KMS-11 (cell line): ENCODE data around the gene MTM1.

ENCODE experiments used
- H2AFZ ChIP-seq: fragments of 200-600 bp; sonication (generic); 2 replicates; pipeline ENCODE4 v1.6.1; 2016; ENCODE audit warnings: antibody characterized with exemption, mixed run types, low read depth
- H3K27ac ChIP-seq: fragments of 200-600 bp; sonication (generic); 2 replicates; pipeline ENCODE4 v1.6.1; 2016; ENCODE audit warnings: mild to moderate bottlenecking, mixed run types
- H3K27me3 ChIP-seq: fragments of 200-600 bp; sonication (generic); 2 replicates; pipeline ENCODE4 v1.6.1; 2017; ENCODE audit warnings: mild to moderate bottlenecking, low read depth, mixed run types, moderate library complexity; ENCODE audit not compliant: insufficient read depth
- H3K36me3 ChIP-seq: fragments of 200-600 bp; sonication (generic); 2 replicates; pipeline ENCODE4 v1.6.1; 2017; ENCODE audit warnings: mild to moderate bottlenecking, mixed run types; ENCODE audit not compliant: insufficient read depth
- H3K4me1 ChIP-seq: fragments of 200-600 bp; sonication (generic); 2 replicates; pipeline ENCODE4 v1.6.1; 2016; ENCODE audit warnings: mild to moderate bottlenecking, low read depth, mixed run types; ENCODE audit not compliant: poor library complexity, severe bottlenecking
- H3K4me2 ChIP-seq: fragments of 200-600 bp; sonication (generic); 2 replicates; pipeline ENCODE4 v1.7.0; 2016; ENCODE audit warnings: mild to moderate bottlenecking, mixed run types
- H3K4me3 ChIP-seq: fragments of 200-600 bp; sonication (generic); IDR thresholded peaks from 2 replicates; pipeline ENCODE4 v1.6.1; 2017; ENCODE audit warnings: low read depth, low read length, mixed read lengths; ENCODE audit not compliant: insufficient read depth
- H3K79me2 ChIP-seq: fragments of 200-600 bp; sonication (generic); 2 replicates; pipeline ENCODE4 v1.6.1; 2016; ENCODE audit warnings: low read depth, mixed run types; ENCODE audit not compliant: insufficient read depth
- H3K9ac ChIP-seq: fragments of 200-600 bp; sonication (generic); 2 replicates; pipeline ENCODE4 v1.6.1; 2016; ENCODE audit warnings: mild to moderate bottlenecking, mixed run types
- H4K20me1 ChIP-seq: fragments of 200-600 bp; sonication (generic); 2 replicates; pipeline ENCODE4 v1.6.1; 2016; ENCODE audit warnings: mild to moderate bottlenecking, mixed run types; ENCODE audit not compliant: insufficient read depth
- TF ChIP-seq, protein P1 (sequence below): fragments of 200-600 bp; sonication (generic); conservative IDR thresholded peaks from 2 replicates; pipeline ENCODE4 v1.6.1; 2017; ENCODE audit warnings: low read depth, mild to moderate bottlenecking, antibody characterized with exemption, low read length, moderate library complexity, mixed read lengths

MTM1 gene

DNA sequence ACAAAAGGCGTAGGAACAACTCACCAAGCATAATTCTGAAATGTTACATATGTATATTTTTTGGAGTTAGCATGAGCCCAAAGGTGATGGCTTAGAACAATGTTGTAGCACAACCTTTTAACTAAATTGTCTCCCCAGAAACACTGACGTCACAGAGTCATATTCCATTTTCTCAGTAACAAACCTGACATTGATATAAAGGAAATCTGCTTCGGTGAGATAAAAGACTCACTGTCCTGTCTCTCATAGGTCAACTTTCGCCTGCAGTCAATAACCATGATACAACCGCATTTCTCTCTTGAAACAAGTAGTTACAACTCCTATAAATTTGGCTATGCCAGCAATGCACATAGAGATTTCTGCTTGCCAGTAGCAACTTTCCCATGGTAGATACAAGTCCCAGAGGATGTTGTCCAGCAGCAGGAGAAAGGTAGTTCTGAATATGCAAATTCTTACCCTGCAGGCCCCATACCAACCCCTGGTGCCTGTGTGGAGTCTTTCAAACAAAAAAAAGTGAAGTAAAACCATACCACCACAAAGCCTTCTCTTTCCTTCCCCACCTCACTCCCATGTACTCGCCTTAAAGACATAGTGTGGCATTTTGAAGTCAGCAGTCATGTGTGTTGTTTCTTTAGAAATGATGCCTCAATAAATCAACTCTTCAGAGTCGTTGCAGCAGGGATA, 47.9 kb downstream of the MTM1 start:
- Histone ChIP-seq H3K36me3 (no peaks in the 10 kb centered on the region), H3K9ac (no peak overlapping the region), H2AFZ (no peak overlapping the region), H3K79me2 (no peaks in the 10 kb centered on the region), H3K27ac (no peak overlapping the region), H3K4me3 (no peak overlapping the region), H3K4me2 (no peak overlapping the region), H4K20me1 (no peaks in the 10 kb centered on the region), H3K4me1 (no peaks in the 10 kb centered on the region), H3K27me3 (no peaks in the 10 kb centered on the region)
- TF ChIP-seq, protein P1, sequence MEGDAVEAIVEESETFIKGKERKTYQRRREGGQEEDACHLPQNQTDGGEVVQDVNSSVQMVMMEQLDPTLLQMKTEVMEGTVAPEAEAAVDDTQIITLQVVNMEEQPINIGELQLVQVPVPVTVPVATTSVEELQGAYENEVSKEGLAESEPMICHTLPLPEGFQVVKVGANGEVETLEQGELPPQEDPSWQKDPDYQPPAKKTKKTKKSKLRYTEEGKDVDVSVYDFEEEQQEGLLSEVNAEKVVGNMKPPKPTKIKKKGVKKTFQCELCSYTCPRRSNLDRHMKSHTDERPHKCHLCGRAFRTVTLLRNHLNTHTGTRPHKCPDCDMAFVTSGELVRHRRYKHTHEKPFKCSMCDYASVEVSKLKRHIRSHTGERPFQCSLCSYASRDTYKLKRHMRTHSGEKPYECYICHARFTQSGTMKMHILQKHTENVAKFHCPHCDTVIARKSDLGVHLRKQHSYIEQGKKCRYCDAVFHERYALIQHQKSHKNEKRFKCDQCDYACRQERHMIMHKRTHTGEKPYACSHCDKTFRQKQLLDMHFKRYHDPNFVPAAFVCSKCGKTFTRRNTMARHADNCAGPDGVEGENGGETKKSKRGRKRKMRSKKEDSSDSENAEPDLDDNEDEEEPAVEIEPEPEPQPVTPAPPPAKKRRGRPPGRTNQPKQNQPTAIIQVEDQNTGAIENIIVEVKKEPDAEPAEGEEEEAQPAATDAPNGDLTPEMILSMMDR: no peak

DNA sequence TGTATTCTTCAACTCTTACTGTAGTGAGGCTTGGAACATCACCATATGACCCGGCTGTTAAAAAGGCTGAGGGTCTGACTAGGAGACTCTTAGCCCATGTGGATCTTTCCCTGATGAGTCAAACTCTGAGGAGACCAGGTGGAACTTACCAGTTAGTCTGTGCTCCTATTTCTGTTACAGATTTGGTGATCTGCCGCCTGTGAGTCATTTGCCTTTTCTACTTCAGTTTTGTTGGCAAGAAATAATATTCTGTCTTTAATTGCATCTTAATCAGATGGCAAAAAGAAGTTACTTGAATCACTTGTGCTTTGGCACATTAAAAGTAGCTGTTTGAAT, 48.4 kb downstream of the MTM1 start:
- no peaks in the 10 kb centered on the region for H3K79me2 ChIP-seq
- no peak overlapping the region for H3K4me2 ChIP-seq
- no peak overlapping the region for H3K27ac ChIP-seq
- no peak overlapping the region for H3K4me3 ChIP-seq
- H3K9ac ChIP-seq: no peak overlapping the region
- no peaks in the 10 kb centered on the region for H3K4me1 ChIP-seq
- TF ChIP-seq, protein P1: no peak
- no peaks in the 10 kb centered on the region for H4K20me1 ChIP-seq
- no peaks in the 10 kb centered on the region for H3K36me3 ChIP-seq
- no peak overlapping the region for H2AFZ ChIP-seq
- no peaks in the 10 kb centered on the region for H3K27me3 ChIP-seq

DNA sequence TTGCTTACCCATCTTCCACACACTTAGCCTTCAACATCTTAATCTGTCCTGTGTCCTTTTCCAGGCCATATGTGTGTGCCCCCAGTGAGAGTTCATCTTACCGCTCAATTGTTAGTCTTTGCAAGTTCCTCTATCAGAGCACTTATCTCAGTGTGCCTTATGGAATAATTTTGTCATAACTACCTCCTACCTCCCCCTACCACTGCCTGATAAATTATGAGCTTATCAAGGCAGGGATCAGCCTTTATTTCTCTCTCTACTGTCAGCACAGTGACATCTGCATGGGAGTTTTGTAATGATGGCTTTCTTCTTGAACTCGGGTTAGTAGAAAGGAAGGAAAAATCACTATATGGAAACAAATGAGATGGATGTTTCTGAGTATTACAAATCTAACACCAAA, 53.2 kb downstream of the MTM1 start:
- Histone ChIP-seq H3K79me2 (no peaks in the 10 kb centered on the region), H3K4me3 (no peak overlapping the region), H2AFZ (no peak overlapping the region), H3K36me3 (no peaks in the 10 kb centered on the region), H3K4me2 (no peak overlapping the region), H3K4me1 (no peaks in the 10 kb centered on the region), H3K27ac (no peak overlapping the region), H3K9ac (no peak overlapping the region), H4K20me1 (no peaks in the 10 kb centered on the region), H3K27me3 (no peaks in the 10 kb centered on the region)
- TF ChIP-seq, protein P1: no peak

DNA sequence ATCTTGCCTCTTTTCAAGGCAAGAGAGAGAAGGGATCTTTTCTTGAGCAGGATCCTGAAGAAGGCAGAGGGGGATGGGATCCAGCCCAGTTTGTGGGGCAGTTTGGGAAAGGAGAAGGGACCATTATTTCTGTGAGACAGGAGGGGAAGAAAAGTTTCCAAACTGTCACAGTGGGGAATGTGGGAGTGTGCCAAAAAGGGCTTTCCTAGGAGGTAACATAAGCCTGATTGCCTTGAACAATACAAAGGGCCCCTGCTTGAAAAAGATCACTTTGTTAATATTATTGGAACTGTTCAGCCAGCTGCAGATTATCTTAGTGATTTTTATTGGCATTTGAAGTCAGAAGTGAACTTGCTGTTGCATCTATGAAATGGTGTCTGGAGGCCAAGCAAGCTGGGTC, 55.2 kb downstream of the MTM1 start:
- Histone ChIP-seq H3K4me3 (no peak overlapping the region), H2AFZ (no peak overlapping the region), H3K79me2 (no peaks in the 10 kb centered on the region), H4K20me1 (no peaks in the 10 kb centered on the region), H3K4me2 (no peak overlapping the region), H3K4me1 (no peaks in the 10 kb centered on the region), H3K27me3 (no peaks in the 10 kb centered on the region), H3K36me3 (no peaks in the 10 kb centered on the region), H3K27ac (no peak overlapping the region), H3K9ac (no peak overlapping the region)
- TF ChIP-seq, protein P1: no peak
